Sigmoid colon (tissue), 7 donors: ENCODE measurements around the gene COPS4. TPM values are rescaled to one million over a fixed set of nuclear protein-coding genes. Genes with fewer than 3 reads are reported as not detected.
"Not testable (repeated sequence)": the region's sequence is repeated elsewhere in the genome, so short reads cannot be mapped to it uniquely, and the experiment has no call there.

ENCODE experiments used
- DNase-seq: peaks from one replicate; pipeline ENCODE4 v3.0.0-alpha.2; 2019
- H3K27ac ChIP-seq, 4 donors: fragments of 200-600 bp; sonication (generic); one replicate each; pipeline ENCODE4 v1.5.1; 2016 to 2019; ENCODE audit warnings: mild to moderate bottlenecking in 1 of 4
- H3K27me3 ChIP-seq, 3 donors: fragments of 200-600 bp; sonication (generic); one replicate each; pipeline ENCODE4 v1.5.1; 2019; ENCODE audit warnings: mild to moderate bottlenecking in 1 of 3
- H3K36me3 ChIP-seq, 4 donors: fragments of 200-600 bp; sonication (generic); one replicate each; pipeline ENCODE4 v1.5.1; 2016 to 2019
- H3K4me1 ChIP-seq, 4 donors: fragments of 200-600 bp; sonication (generic); one replicate each; pipeline ENCODE4 v1.5.1; 2017 to 2019
- H3K4me3 ChIP-seq, 4 donors: fragments of 200-600 bp; sonication (generic); one replicate each; pipeline ENCODE4 v1.5.1; 2017 to 2019; ENCODE audit warnings: mild to moderate bottlenecking in 2 of 4, moderate library complexity in 1 of 4
- H3K9me3 ChIP-seq, 4 donors: fragments of 200-600 bp in 3 of 4; sonication (generic) in 3 of 4; one replicate each; pipeline versions ENCODE4 v1.5.1 to v1.6.1; 2013 to 2019
- CTCF ChIP-seq, 4 experiments: fragments of 450-650 bp in 3 of 4; fragments of 200-600 bp in 1 of 4; IDR thresholded peaks; one replicate each; pipeline ENCODE4 v1.5.1; 2016 to 2019; ENCODE audit warnings: antibody characterized with exemption in 4 of 4, mild to moderate bottlenecking in 3 of 4, moderate library complexity in 2 of 4
- EP300 ChIP-seq, 4 donors: sonication (generic); formaldehyde crosslinking; IDR thresholded peaks; one replicate each; pipeline ENCODE4 v1.6.1; 2017; ENCODE audit warnings: antibody characterized with exemption in 4 of 4
- POLR2A ChIP-seq, 2 donors: fragments of 450-650 bp; IDR thresholded peaks; one replicate each; pipeline ENCODE4 v1.6.1; 2016; ENCODE audit warnings: antibody characterized with exemption in 2 of 2, mild to moderate bottlenecking in 2 of 2, moderate library complexity in 2 of 2
- POLR2AphosphoS5 ChIP-seq, 4 donors: sonication (generic); formaldehyde crosslinking; IDR thresholded peaks; one replicate each; pipeline ENCODE4 v1.6.1; 2017; ENCODE audit warnings: antibody characterized with exemption in 4 of 4
- WGBS, 2 donors: extraction: QIAGEN DNeasy Blood & Tissue Kit; methylation state at CpG; one replicate each; pipeline ENCODE4 v1.1.7; 2013; 5-methylcytosine and 5-hydroxymethylcytosine counted together
- intact Hi-C: fragments of 100-400 bp; cut with DNase I; formaldehyde crosslinking; loops from one replicate; pipeline ENCODE4 v1.15.1; 2023
- polyA plus RNA-seq, 3 donors: library from polyadenylated mRNA; stranded (reverse); fragments of 200-250 nt; gene quantifications; one replicate each; pipeline ENCODE4 v1.2.3, GENCODE V29; 2013
- total RNA-seq, 4 donors: library from RNA; depleted of rRNA; stranded (reverse); fragments of >200 nt; gene quantifications; one replicate each; pipeline ENCODE4 v1.1.0, GENCODE V29; 2016
- donor health status: healthy with polysubstance abuse.
- donor health status: Bipolar disorder and iron deficiency.
- donor health status: healthy.

COPS4 gene
- total and polyA plus RNA-seq, 7 donors = 28.9 to 64.6 (median 33.0) TPM

DNA sequence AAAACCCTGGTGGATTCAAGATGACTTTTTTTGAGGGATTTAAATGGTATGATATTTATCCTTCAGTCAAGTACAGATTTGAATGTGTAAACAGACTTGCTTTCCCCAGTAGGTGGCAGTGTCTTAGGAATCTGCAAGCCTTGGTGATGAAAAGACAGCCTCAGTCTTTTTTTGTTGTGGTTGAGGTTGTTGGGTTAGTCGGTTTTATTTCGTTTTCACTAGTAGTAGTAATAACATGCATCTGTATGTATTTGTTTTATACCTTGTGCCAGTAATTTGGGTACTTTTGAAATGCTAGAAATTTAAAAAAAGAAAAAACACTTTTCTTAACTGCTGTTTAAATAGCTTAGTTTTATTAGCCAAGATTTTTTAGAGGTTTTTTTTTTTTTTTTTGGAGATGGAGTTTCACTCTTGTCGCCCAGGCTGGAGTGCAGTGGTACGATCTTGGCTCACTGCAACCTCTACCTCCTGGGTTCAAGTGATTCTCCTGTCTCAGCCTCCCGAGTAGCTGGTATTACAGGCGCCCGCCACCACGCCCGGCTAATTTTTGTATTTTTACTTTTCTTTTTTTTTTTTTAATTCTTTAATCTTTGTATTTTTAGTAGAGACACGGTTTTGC lies 39.2 kb downstream of the COPS4 start:
- no peak for TF ChIP-seq POLR2AphosphoS5 (IDR thresholded peaks at IDR 0.05)
- no peak for TF ChIP-seq EP300 (IDR thresholded peaks at IDR 0.05)
- TF ChIP-seq CTCF (IDR thresholded peaks at IDR 0.05) = peak in 3 of 4 experiments; percentile 46 to 58 (median 52)
- TF ChIP-seq POLR2A (IDR thresholded peaks at IDR 0.05) = no peak
- peaks cover 0 to 30% (median 25%) of the 10 kb centered on the region in 4 donors for H3K4me1 ChIP-seq
- intact Hi-C loops = loop anchor here (5.0 to 10.0 kb wide), 4 partner anchors 37 to 609 kb away; partner anchors contain the start of genes COPS4, COQ2 and PLAC8
- DNase-seq = no peak
- peak overlapping the region in 3 of 4 donors; percentile 58 to 79 (median 66) for H3K27ac ChIP-seq
- H3K9me3 ChIP-seq = no peaks in the 10 kb centered on the region
- peaks cover 0 to 39% (median 5%) of the 10 kb centered on the region in 4 donors for H3K36me3 ChIP-seq
- no peaks in the 10 kb centered on the region for H3K27me3 ChIP-seq
- no peak overlapping the region for H3K4me3 ChIP-seq
- 71 to 74% methylated on average over 10 of the region's 10 CpGs for WGBS, 2 donors

GRCh38 chr4:83074783-83075182 lies 39.8 kb downstream of the COPS4 start:
- H3K4me3 ChIP-seq, DNase-seq, H3K27me3 ChIP-seq, H3K9me3 ChIP-seq: not testable (repeated sequence)
- Histone ChIP-seq H3K36me3 (peaks cover 0 to 33% (median 4%) of the 10 kb centered on the region in 4 donors), H3K27ac (peak overlapping the region; percentile 58 to 79 (median 70)), H3K4me1 (peaks cover 0 to 30% (median 25%) of the 10 kb centered on the region in 4 donors)
- intact Hi-C loops = loop anchor here (5.0 to 10.0 kb wide), 4 partner anchors 37 to 610 kb away; partner anchors contain the start of genes COPS4, COQ2 and PLAC8
- WGBS, 2 donors = 91 to 92% methylated on average over 7 of the region's 7 CpGs

DNA sequence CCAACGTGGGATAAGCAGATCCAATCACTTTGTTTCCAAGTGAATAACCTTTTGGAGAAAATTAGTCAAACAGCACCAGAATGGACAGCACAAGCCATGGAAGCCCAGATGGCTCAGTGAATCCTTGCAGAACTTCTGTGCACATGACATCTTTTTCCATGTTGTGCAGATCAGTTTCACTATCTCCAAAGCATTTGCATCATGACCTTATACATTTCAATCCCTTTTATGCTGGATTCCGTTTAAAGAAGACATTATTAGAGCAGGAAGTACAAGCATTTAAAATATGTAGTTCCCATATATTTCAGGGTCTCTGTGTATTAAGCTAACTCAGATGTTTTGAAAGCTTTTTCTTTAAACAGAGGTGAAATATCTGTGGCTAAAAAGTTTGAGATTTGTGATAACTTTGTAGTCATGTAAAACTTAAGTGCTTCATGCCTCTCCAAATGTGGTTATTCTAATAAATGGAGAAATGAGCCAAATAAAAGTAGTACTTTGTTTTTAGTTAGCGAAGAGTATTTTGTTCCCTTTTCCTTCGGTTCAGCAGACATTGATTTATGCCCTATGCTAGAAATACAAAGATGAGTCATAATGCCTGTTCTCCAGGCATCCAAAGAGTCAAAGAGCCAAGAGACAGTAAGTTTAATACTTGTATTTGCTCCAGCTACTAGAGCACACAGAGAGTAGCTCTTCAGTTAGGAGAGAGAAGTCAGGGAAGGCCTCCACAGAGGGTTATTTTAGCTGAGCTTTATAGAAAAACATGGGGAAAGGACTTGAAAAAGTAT lies 40.5 kb downstream of the COPS4 start:
- Histone ChIP-seq H3K27me3 (no peaks in the 10 kb centered on the region), H3K4me3 (peak overlapping the region in 1 of 4 donors; percentile 20), H3K27ac (peak overlapping the region; percentile 58 to 79 (median 70)), H3K9me3 (no peaks in the 10 kb centered on the region), H3K36me3 (peaks cover 0 to 27% (median 3%) of the 10 kb centered on the region in 4 donors), H3K4me1 (peaks cover 0 to 30% (median 25%) of the 10 kb centered on the region in 4 donors)
- intact Hi-C loops = loop anchor here (10.0 kb wide), 1 partner anchor 611 kb away; no protein-coding TSS in a partner anchor
- no peak for TF ChIP-seq EP300 (IDR thresholded peaks at IDR 0.05)
- TF ChIP-seq POLR2AphosphoS5 (IDR thresholded peaks at IDR 0.05) = peak; percentile 21 to 74 (median 70)
- TF ChIP-seq POLR2A (IDR thresholded peaks at IDR 0.05) = no peak
- no peak for TF ChIP-seq CTCF (IDR thresholded peaks at IDR 0.05)
- 61 to 71% methylated on average over 4 of the region's 4 CpGs for WGBS, 2 donors
- DNase-seq = no peak

DNA sequence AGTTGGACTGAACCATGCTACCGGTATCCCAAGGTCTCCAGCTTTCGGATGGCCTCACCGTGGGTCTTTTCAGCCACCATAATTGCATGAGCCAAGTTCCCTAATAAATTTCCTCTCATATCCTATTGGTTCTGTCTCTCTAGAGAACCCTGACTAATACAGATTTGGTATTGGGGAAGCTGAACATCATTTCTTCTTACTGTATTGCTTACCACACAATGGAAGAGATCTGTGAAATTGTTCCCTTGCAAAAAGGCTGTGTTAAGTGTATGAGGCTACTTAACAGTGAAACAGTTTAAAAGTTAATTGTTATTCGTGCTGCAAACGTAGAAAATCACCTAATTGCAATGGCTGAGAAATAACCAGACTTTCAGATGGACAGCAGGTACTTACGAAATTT lies 45.6 kb downstream of the COPS4 start:
- intact Hi-C loops = no loop called here
- H3K36me3 ChIP-seq = no peaks in the 10 kb centered on the region
- H3K9me3 ChIP-seq = no peaks in the 10 kb centered on the region
- WGBS, 2 donors = 92% methylated on average over 6 of the region's 6 CpGs
- DNase-seq = no peak
- no peaks in the 10 kb centered on the region for H3K27me3 ChIP-seq
- peaks cover 0 to 11% (median 10%) of the 10 kb centered on the region in 4 donors for H3K4me1 ChIP-seq
- H3K27ac ChIP-seq = no peak overlapping the region
- no peak for TF ChIP-seq EP300 (IDR thresholded peaks at IDR 0.05)
- no peak for TF ChIP-seq CTCF (IDR thresholded peaks at IDR 0.05)
- TF ChIP-seq POLR2AphosphoS5 (IDR thresholded peaks at IDR 0.05) = no peak
- no peak for TF ChIP-seq POLR2A (IDR thresholded peaks at IDR 0.05)
- no peak overlapping the region for H3K4me3 ChIP-seq

- Histone ChIP-seq H3K27ac (no peak overlapping the region), H3K36me3 (no peaks in the 10 kb centered on the region), H3K27me3 (no peaks in the 10 kb centered on the region), H3K4me1 (no peaks in the 10 kb centered on the region), H3K9me3 (no peaks in the 10 kb centered on the region), H3K4me3 (no peak overlapping the region)
- intact Hi-C loops = no loop called here
- no peak for DNase-seq
- no peak for TF ChIP-seq POLR2A (IDR thresholded peaks at IDR 0.05)
- TF ChIP-seq POLR2AphosphoS5 (IDR thresholded peaks at IDR 0.05) = no peak
- no peak for TF ChIP-seq CTCF (IDR thresholded peaks at IDR 0.05)
- TF ChIP-seq EP300 (IDR thresholded peaks at IDR 0.05) = no peak
- whole genome bisulfite sequencing, 2 donors = 85 to 86% methylated on average over 4 of the region's 4 CpGs
These were observed 47.8 kb downstream of the COPS4 start for GRCh38 chr4:83082777-83083176.
